ENCODE results near the gene SUSD4. TPM values are rescaled to one million over a fixed set of nuclear protein-coding genes. Genes with fewer than 3 reads are reported as not detected.

Gene SUSD4
- total and polyA plus RNA-seq, 12 donors: 1.5 to 26.9 (median 7.0) TPM

DNA sequence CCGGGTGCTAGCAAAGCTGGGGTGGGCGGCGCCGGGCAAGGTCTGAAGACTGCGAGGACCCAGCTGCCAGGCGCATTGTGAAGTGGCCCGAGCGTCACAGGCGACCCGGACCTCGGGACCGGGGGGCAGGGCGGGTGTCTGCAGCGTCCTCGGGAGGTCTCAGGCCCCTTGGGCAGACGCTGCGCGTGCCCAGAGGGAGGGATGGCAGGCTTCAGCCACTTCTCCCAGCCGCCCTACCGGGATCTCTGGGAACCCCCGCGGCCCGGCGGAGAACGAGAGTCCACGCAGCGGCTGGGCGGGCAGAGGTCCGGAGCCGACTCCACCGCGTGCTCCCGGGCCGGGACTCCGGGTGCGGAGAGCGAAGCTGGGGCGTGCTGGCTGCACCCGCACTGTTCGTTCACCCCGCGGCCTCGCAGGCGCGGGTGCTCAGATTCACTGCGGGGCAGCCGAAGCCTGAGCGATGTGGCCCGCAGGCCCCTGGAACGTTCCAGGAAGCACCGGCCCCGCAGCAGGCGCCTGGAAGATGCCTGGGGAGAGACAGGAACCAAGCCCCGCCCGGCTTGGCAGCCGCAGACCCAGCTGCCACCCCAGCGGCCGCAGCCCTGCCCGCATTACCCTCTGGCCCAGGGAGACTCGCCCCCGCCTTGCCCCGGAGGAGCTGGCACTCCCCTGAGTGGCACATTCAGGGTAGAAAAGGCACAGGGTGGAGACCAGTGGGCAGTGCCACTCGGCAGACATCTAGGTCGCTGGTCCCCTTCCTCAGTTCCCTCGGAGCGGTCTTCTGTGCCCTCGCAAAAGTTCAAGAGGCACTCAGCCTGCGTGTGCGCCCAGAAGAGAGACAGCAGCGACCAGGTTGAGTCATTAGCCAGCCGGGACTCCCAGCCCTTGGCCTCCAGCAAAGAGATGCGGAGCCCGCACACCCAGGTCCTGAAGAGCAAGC, 29.6 kb upstream of the SUSD4 start, which contains the start of gene CCDC185:
Gene CCDC185 (plus strand): TSS at position 141 of the 940 bp plus-strand sequence. CDS start 61 bp downstream, at position 202.
- intact Hi-C loops (cut with DNase I): no loop called here

DNA sequence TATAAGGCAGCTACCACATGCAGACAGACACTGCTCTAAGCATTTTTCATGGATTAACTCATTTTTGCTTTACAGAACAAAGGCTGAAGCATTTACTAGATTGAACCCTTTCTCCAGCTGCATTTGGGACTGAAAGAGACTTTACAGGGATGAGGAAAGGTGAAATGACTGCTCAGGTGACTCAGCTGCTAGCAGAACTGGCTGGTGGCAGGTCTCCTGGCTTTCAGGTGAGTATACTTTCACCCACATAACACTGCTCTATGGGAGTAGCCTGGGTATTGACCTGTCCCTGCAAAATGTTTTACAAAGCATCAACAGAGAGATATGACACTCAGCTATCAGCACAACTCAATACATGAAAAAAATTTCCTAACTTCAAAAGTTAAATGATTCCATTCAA, 26.6 kb upstream of the SUSD4 start:
- no peaks in the 10 kb centered on the region for H3K36me3 ChIP-seq (replicated peaks in 1 of 2)
- H3K9me3 ChIP-seq (replicated peaks in 1 of 3): no peaks in the 10 kb centered on the region
- no peaks in the 10 kb centered on the region for H3K4me1 ChIP-seq (replicated peaks in 1 of 2)
- intact Hi-C loops (cut with DNase I): no loop called here
- H3K4me3 ChIP-seq: no peak overlapping the region
- peaks cover 21% of the 10 kb centered on the region for H3K27me3 ChIP-seq
- no peak for DNase-seq
- H3K27ac ChIP-seq: no peak overlapping the region
- TF ChIP-seq, protein P1, sequence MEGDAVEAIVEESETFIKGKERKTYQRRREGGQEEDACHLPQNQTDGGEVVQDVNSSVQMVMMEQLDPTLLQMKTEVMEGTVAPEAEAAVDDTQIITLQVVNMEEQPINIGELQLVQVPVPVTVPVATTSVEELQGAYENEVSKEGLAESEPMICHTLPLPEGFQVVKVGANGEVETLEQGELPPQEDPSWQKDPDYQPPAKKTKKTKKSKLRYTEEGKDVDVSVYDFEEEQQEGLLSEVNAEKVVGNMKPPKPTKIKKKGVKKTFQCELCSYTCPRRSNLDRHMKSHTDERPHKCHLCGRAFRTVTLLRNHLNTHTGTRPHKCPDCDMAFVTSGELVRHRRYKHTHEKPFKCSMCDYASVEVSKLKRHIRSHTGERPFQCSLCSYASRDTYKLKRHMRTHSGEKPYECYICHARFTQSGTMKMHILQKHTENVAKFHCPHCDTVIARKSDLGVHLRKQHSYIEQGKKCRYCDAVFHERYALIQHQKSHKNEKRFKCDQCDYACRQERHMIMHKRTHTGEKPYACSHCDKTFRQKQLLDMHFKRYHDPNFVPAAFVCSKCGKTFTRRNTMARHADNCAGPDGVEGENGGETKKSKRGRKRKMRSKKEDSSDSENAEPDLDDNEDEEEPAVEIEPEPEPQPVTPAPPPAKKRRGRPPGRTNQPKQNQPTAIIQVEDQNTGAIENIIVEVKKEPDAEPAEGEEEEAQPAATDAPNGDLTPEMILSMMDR (IDR thresholded peaks at IDR 0.05): no peak
- TF ChIP-seq POLR2A (IDR thresholded peaks at IDR 0.05): no peak

More for the DNA sequence above, 29.6 kb upstream of the SUSD4 start, which contains the start of gene CCDC185:
- Histone ChIP-seq H3K4me3 (no peak within 1 kb of the TSS), H3K4me1 (replicated peaks in 1 of 2) (no peaks in the 10 kb centered on the region), H3K36me3 (replicated peaks in 1 of 2) (no peaks in the 10 kb centered on the region), H3K27me3 (peaks cover 21% of the 10 kb centered on the region), H3K9me3 (replicated peaks in 1 of 3) (no peaks in the 10 kb centered on the region), H3K27ac (no peak within 1 kb of the TSS)
- TF ChIP-seq POLR2A (IDR thresholded peaks at IDR 0.05): no peak
- TF ChIP-seq, protein P1 (IDR thresholded peaks at IDR 0.05): no peak
- 27 to 48% (median 39%) methylated on average over 6 to 73 of the region's 73 CpGs for WGBS, 4 donors
- peak in 1 of 7 donors; percentile 16 for DNase-seq

DNA sequence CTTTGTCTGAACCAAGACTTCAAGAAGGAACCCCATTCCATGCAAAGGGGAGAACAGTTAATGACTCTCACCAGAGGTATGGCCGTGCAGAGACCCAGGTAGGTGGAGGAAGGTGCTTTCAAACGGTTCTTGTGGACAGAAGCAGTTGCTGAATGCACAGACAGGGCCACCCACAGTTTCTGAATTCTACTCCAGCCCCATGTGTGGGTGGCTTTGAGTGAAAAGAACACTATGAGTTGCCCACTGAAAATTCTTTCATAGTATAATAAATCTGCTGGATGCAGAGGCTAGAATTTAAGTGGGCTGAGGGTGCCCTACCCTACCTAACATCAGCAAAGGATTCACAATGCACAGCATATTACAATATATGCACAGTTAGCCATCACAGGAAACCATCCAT, 22.0 kb upstream of the SUSD4 start:
- no peak overlapping the region for H3K4me3 ChIP-seq
- intact Hi-C loops (cut with DNase I): no loop called here
- H3K27ac ChIP-seq: no peak overlapping the region
- no peaks in the 10 kb centered on the region for H3K27me3 ChIP-seq
- H3K9me3 ChIP-seq (replicated peaks in 1 of 3): no peaks in the 10 kb centered on the region
- TF ChIP-seq, protein P1 (IDR thresholded peaks at IDR 0.05): no peak
- no peak for TF ChIP-seq POLR2A (IDR thresholded peaks at IDR 0.05)
- 61 to 82% (median 73%) methylated on average over 2 of the region's 2 CpGs for WGBS, 4 donors
- no peaks in the 10 kb centered on the region for H3K36me3 ChIP-seq (replicated peaks in 1 of 2)
- H3K4me1 ChIP-seq (replicated peaks in 1 of 2): no peaks in the 10 kb centered on the region
- no peak for DNase-seq

DNA sequence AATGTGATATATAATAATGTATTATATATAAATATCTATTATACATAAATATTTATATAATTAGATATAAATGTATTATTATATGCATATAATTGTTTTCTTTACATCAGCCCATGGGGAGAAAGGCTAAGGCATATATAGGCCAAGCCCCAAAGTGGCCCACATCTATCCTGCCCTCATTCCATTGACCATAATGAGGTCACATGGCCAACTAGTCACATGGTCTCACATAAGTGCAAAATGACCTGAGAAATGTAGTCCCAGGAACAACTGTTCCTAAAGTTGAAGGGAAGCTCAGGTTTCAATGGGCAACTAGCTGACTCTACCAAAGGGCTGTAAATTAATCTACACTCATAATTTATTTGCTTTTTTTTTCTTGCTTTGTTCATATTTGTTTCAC, 14.8 kb upstream of the SUSD4 start:
- no peak overlapping the region for H3K27ac ChIP-seq
- no peaks in the 10 kb centered on the region for H3K4me1 ChIP-seq (replicated peaks in 1 of 2)
- no peak for DNase-seq
- intact Hi-C loops (cut with DNase I): no loop called here
- H3K36me3 ChIP-seq (replicated peaks in 1 of 2): no peaks in the 10 kb centered on the region
- peaks cover 0 to 6% (median 0%) of the 10 kb centered on the region in 3 donors for H3K9me3 ChIP-seq (replicated peaks in 1 of 3)
- H3K27me3 ChIP-seq: peaks cover 9% of the 10 kb centered on the region
- no peak overlapping the region for H3K4me3 ChIP-seq
- TF ChIP-seq, protein P1 (IDR thresholded peaks at IDR 0.05): no peak
- TF ChIP-seq POLR2A (IDR thresholded peaks at IDR 0.05): no peak

All from adrenal gland (tissue), 12 donors.